ENCODE measurements around the gene CGB3. TPM values are rescaled to one million over a fixed set of nuclear protein-coding genes. Genes with fewer than 3 reads are reported as not detected.
A peak's percentile ranks its signal among the peaks of the same experiment; 100 is the strongest.

CGB3 gene
- total RNA-seq, 4 donors from 2014 or later = not detected

DNA sequence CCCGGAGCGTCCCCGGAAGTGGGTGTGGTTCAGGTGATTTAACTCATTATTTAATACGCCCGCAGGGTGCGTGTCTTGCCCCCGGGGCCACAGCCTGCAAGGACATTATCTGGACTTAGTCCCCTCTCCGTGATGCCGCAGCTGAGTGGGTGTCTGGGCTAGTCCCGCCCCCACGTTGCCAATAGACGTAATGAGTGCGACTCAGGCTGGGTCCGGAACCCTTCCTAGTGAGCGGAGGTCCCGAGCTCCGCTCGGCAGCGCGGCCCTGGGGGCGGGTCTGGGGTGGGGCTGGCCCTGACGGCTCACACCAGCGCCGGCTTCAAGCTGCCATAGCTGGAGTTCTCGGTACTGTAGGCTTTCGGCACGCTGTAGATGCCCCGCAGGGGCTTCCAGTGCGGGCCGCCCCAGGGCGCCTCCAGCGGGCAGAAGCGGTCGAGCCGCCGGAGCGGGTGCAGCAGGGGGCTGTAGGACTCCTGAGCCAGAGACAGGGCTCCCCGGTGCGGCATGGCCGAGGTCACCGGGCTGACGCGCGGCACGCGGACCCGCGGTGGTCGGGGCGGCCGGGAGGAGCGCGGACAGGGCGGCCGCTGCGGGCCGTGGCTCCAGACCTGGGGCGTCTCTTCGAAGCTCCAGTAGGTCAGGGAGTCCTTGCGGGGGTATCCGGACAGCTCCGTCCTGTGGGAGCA is 6.3 kb downstream of the CGB3 start:
- WGBS, 2 donors (ENCODE audit: low coverage in 1 of 2) = 0% methylated on average over 2 of the region's 62 CpGs; no CpG with 5 or more reads in 1 of the 2 donors
- H3K4me3 ChIP-seq = peak overlapping the region; percentile 25 to 53

DNA sequence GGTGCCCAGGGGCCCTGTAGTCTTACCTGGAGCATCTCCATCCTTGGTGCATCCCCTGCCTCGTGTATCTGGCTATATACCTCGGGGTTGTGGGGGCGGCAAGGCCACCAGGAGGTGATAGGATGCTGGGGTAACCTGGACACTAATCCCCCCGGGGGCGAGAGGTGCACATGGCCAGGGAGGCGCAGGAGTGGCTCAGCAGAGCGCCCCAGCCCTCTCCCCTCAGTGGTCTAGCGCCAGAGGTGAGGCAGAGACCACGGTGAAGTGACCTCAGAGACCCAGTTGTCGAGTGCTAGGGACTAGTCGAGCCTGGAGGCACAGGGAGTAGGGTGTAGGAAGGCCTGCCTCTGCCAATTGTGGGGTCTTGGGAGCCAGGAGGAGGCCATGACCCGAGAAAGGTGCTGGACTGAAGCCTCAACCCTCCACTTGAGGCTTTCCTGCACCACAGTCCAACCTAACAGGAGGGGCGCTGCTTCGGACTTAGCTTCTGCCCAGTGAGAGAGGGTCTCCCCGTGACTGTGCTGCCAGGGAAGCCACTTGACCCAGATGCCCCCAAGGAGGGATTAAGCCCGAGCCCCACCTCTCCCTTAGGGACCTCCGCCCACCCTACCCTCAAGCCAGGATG is 7.0 kb downstream of the CGB3 start, which contains the start of gene LHB:
TSS of gene LHB (minus strand) at position 51 of the 625 bp plus-strand sequence. CDS start at position 41, 10 bp downstream.
- Histone ChIP-seq H3K4me1 (peaks cover 0 to 27% (median 7%) of the 10 kb centered on the region in 3 donors), H3K9me3 (no peaks in the 10 kb centered on the region), H3K27ac (peak within 1 kb of the TSS in 1 of 4 donors; percentile 27), H3K27me3 (peaks cover 49% of the 10 kb centered on the region), H3K36me3 (peaks cover 0 to 42% of the 10 kb centered on the region in 2 donors), H3K4me3 (peak within 1 kb of the TSS; percentile 25 to 53)
- no peak for ATAC-seq
- TF ChIP-seq, protein P1, sequence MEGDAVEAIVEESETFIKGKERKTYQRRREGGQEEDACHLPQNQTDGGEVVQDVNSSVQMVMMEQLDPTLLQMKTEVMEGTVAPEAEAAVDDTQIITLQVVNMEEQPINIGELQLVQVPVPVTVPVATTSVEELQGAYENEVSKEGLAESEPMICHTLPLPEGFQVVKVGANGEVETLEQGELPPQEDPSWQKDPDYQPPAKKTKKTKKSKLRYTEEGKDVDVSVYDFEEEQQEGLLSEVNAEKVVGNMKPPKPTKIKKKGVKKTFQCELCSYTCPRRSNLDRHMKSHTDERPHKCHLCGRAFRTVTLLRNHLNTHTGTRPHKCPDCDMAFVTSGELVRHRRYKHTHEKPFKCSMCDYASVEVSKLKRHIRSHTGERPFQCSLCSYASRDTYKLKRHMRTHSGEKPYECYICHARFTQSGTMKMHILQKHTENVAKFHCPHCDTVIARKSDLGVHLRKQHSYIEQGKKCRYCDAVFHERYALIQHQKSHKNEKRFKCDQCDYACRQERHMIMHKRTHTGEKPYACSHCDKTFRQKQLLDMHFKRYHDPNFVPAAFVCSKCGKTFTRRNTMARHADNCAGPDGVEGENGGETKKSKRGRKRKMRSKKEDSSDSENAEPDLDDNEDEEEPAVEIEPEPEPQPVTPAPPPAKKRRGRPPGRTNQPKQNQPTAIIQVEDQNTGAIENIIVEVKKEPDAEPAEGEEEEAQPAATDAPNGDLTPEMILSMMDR (IDR thresholded peaks at IDR 0.05) = no peak
- TF ChIP-seq POLR2A (IDR thresholded peaks at IDR 0.05) (no peak), POLR2AphosphoS5 (IDR thresholded peaks at IDR 0.05) (no peak), EP300 (IDR thresholded peaks at IDR 0.05) (no peak)
- 39% methylated on average over 3 of the region's 17 CpGs; no CpG with 5 or more reads in 1 of the 2 donors for WGBS, 2 donors (ENCODE audit: low coverage in 1 of 2)

More for the DNA sequence above, 6.3 kb downstream of the CGB3 start:
- H3K4me1 ChIP-seq = peaks cover 0 to 27% (median 7%) of the 10 kb centered on the region in 3 donors
- no peak for TF ChIP-seq POLR2A (IDR thresholded peaks at IDR 0.05)
- TF ChIP-seq EP300 (IDR thresholded peaks at IDR 0.05) = no peak
- TF ChIP-seq POLR2AphosphoS5 (IDR thresholded peaks at IDR 0.05) = no peak
- TF ChIP-seq, protein P1 (IDR thresholded peaks at IDR 0.05) = peak in 3 of 4 experiments; percentile 31 to 57 (median 57)
- H3K9me3 ChIP-seq = no peaks in the 10 kb centered on the region
- peaks cover 54% of the 10 kb centered on the region for H3K27me3 ChIP-seq
- H3K36me3 ChIP-seq = peaks cover 0 to 36% of the 10 kb centered on the region in 2 donors
- ATAC-seq = peak; percentile 70
- peak overlapping the region in 1 of 4 donors; percentile 27 for H3K27ac ChIP-seq

DNA sequence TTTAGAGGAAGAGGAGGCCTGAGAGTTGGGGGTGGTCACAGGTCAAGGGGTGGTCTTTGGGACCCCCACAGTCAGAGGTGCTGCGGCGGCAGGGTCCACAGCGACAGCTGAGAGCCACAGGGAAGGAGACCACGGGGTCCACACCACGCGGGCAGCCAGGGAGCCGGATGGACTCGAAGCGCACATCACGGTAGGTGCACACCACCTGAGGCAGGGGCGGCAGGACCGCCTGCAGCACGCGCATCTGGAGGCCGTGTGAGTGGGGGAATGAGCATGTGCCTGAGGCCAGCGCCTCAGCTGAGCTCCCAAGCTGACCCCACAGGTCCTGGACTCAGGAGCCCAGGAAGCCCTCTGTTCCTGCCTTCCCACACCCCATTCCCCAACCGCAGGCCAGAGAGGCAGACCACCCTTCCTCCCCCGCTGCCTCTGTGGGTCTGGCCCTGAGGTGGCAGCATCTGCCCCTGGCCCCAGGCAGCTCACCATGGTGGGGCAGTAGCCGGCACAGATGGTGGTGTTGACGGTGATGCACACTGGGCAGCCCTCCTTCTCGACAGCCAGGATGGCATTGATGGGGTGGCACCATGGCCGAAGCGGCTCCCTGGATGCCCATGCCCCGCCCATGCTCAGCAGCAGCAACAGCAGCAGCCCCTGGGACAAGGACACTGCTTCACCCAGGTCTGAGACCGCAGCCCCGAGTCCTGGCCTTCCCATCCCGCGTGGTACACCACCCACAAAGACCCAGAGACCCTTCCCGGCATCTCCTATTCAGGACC is 7.9 kb downstream of the CGB3 start:
- H3K4me3 ChIP-seq = no peak overlapping the region
- no peak for TF ChIP-seq POLR2A (IDR thresholded peaks at IDR 0.05)
- TF ChIP-seq, protein P1 (IDR thresholded peaks at IDR 0.05) = no peak
- no peak for TF ChIP-seq POLR2AphosphoS5 (IDR thresholded peaks at IDR 0.05)
- no peak for TF ChIP-seq EP300 (IDR thresholded peaks at IDR 0.05)

DNA sequence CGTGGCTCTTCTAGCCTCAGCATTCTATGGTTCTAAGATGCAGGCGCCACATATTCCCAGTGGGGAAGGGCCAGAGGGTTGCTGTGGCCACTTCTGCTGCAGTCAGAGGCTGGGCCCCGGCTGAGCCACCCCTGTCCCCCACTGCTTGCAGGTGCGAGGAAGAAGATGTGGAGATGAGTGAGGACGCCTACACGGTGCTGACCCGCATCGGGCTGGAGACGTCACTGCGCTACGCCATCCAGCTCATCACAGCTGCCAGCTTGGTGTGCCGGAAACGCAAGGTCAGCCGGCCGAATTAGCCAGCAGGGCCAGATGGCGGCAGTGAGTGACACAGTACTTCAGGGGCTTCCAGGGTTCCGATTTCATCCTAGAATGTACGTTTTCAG is 9.3 kb downstream of the CGB3 start:
- H3K4me1 ChIP-seq = peaks cover 0 to 27% (median 7%) of the 10 kb centered on the region in 3 donors
- H3K36me3 ChIP-seq = peaks cover 0 to 65% of the 10 kb centered on the region in 2 donors
- H3K27me3 ChIP-seq = peaks cover 32% of the 10 kb centered on the region
- ATAC-seq = no peak
- H3K4me3 ChIP-seq = no peak overlapping the region
- 82 to 96% methylated on average over 4 to 5 of the region's 18 CpGs for WGBS, 2 donors (ENCODE audit: low coverage in 1 of 2)
- no peaks in the 10 kb centered on the region for H3K9me3 ChIP-seq
- TF ChIP-seq EP300 (IDR thresholded peaks at IDR 0.05) = no peak
- no peak for TF ChIP-seq POLR2A (IDR thresholded peaks at IDR 0.05)
- TF ChIP-seq POLR2AphosphoS5 (IDR thresholded peaks at IDR 0.05) = no peak
- TF ChIP-seq, protein P1 (IDR thresholded peaks at IDR 0.05) = no peak
- H3K27ac ChIP-seq = no peak overlapping the region

More for the DNA sequence above, 7.9 kb downstream of the CGB3 start:
- 100% methylated on average over 1 of the region's 29 CpGs; no CpG with 5 or more reads in 1 of the 2 donors for WGBS, 2 donors (ENCODE audit: low coverage in 1 of 2)
- peaks cover 0 to 51% of the 10 kb centered on the region in 2 donors for H3K36me3 ChIP-seq
- no peak overlapping the region for H3K27ac ChIP-seq
- H3K4me1 ChIP-seq = peaks cover 0 to 27% (median 7%) of the 10 kb centered on the region in 3 donors
- no peaks in the 10 kb centered on the region for H3K9me3 ChIP-seq
- peaks cover 46% of the 10 kb centered on the region for H3K27me3 ChIP-seq
- ATAC-seq = no peak
